ENCODE results near the gene LLGL1.

- TF ChIP-seq, protein P1, sequence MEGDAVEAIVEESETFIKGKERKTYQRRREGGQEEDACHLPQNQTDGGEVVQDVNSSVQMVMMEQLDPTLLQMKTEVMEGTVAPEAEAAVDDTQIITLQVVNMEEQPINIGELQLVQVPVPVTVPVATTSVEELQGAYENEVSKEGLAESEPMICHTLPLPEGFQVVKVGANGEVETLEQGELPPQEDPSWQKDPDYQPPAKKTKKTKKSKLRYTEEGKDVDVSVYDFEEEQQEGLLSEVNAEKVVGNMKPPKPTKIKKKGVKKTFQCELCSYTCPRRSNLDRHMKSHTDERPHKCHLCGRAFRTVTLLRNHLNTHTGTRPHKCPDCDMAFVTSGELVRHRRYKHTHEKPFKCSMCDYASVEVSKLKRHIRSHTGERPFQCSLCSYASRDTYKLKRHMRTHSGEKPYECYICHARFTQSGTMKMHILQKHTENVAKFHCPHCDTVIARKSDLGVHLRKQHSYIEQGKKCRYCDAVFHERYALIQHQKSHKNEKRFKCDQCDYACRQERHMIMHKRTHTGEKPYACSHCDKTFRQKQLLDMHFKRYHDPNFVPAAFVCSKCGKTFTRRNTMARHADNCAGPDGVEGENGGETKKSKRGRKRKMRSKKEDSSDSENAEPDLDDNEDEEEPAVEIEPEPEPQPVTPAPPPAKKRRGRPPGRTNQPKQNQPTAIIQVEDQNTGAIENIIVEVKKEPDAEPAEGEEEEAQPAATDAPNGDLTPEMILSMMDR (IDR thresholded peaks at IDR 0.05; ENCODE audit: insufficient read depth, low read length) = no peak
- TF ChIP-seq GABPA (IDR thresholded peaks at IDR 0.05; ENCODE audit: low read depth) = no peak
- TF ChIP-seq, protein P2, sequence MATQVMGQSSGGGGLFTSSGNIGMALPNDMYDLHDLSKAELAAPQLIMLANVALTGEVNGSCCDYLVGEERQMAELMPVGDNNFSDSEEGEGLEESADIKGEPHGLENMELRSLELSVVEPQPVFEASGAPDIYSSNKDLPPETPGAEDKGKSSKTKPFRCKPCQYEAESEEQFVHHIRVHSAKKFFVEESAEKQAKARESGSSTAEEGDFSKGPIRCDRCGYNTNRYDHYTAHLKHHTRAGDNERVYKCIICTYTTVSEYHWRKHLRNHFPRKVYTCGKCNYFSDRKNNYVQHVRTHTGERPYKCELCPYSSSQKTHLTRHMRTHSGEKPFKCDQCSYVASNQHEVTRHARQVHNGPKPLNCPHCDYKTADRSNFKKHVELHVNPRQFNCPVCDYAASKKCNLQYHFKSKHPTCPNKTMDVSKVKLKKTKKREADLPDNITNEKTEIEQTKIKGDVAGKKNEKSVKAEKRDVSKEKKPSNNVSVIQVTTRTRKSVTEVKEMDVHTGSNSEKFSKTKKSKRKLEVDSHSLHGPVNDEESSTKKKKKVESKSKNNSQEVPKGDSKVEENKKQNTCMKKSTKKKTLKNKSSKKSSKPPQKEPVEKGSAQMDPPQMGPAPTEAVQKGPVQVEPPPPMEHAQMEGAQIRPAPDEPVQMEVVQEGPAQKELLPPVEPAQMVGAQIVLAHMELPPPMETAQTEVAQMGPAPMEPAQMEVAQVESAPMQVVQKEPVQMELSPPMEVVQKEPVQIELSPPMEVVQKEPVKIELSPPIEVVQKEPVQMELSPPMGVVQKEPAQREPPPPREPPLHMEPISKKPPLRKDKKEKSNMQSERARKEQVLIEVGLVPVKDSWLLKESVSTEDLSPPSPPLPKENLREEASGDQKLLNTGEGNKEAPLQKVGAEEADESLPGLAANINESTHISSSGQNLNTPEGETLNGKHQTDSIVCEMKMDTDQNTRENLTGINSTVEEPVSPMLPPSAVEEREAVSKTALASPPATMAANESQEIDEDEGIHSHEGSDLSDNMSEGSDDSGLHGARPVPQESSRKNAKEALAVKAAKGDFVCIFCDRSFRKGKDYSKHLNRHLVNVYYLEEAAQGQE (IDR thresholded peaks at IDR 0.05; ENCODE audit: insufficient replicate concordance, low read depth) = no peak
- no peak for TF ChIP-seq POLR2AphosphoS5 (IDR thresholded peaks at IDR 0.05; ENCODE audit: low read depth)
- no peak for TF ChIP-seq SPI1 (IDR thresholded peaks at IDR 0.05; ENCODE audit: borderline replicate concordance, low read depth)
Observed at GRCh38 chr17:18261146-18261515, 35.7 kb downstream of the LLGL1 start.

All from HL-60 (cell line).